ENCODE results near the gene CELA2B. TPM values are rescaled to one million over a fixed set of nuclear protein-coding genes. Genes with fewer than 3 reads are reported as not detected.
"Not testable (repeated sequence)": the region's sequence is repeated elsewhere in the genome, so short reads cannot be mapped to it uniquely, and the experiment has no call there.

CELA2B gene
- total RNA-seq, 1 donor from 2014 or later: not detected

DNA sequence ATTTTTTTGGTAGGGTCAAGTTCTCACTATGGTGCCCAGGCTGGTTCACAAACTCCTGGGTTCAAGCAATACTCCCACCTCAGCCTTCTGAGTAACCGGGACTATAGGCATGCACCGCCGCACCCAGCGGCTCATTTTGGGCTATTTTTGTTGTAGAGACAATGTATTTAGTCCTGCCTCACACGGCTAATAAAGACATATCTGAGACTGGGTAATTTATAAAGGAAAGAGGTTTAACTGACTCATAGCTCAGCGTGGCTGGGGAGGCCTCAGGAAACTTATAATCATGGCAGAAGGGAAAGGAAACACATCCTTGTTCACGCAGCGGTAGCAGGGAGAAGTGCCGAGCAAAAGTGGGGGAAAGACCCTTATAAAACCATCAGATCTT is 15.2 kb upstream of the CELA2B start:
- intact Hi-C loops (cut with DNase I): no loop called here
- H3K4me1 ChIP-seq: peaks cover 19% of the 10 kb centered on the region
- H3K36me3 ChIP-seq: no peaks in the 10 kb centered on the region

DNA sequence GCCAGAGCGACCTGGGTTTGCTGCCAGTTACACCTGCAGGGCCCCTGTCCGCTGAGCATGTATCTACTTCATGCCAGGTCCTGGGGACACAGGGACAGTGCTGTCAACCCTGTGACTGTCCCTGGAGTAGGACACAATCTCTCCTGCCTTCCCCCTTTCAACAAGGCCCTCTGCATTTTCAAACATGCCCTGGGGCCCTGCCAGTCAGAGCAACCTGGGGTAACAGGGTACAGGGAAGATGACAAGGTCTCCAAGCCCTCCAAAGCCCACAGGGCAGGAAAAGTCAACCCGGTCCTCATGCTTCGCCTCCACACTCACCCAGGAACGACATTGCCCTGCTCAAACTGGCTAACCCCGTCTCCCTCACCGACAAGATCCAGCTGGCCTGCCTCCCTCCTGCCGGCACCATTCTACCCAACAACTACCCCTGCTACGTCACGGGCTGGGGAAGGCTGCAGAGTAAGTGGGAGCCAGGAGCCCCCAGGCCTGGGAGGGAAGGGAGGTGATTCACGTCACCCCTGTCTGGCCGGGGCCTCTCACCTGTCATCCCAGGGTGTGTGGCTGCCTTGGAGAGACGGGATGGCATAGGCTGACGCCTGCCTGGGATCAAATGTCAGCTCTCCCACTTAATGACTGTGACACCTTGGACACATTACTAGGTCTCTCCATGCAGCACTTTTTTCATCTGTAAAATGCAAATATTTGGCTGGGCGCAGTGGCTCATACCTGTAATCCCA is 12.7 kb upstream of the CELA2B start:
- H3K9me3 ChIP-seq; DNase-seq; ATAC-seq; H3K27ac ChIP-seq; intact Hi-C loops (cut with DNase I); H3K27me3 ChIP-seq; H3K36me3 ChIP-seq; H3K4me3 ChIP-seq: not testable (repeated sequence)
- peaks cover 19% of the 10 kb centered on the region for H3K4me1 ChIP-seq

More for the DNA sequence above, 15.2 kb upstream of the CELA2B start:
- TF ChIP-seq, protein P1, sequence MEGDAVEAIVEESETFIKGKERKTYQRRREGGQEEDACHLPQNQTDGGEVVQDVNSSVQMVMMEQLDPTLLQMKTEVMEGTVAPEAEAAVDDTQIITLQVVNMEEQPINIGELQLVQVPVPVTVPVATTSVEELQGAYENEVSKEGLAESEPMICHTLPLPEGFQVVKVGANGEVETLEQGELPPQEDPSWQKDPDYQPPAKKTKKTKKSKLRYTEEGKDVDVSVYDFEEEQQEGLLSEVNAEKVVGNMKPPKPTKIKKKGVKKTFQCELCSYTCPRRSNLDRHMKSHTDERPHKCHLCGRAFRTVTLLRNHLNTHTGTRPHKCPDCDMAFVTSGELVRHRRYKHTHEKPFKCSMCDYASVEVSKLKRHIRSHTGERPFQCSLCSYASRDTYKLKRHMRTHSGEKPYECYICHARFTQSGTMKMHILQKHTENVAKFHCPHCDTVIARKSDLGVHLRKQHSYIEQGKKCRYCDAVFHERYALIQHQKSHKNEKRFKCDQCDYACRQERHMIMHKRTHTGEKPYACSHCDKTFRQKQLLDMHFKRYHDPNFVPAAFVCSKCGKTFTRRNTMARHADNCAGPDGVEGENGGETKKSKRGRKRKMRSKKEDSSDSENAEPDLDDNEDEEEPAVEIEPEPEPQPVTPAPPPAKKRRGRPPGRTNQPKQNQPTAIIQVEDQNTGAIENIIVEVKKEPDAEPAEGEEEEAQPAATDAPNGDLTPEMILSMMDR (IDR thresholded peaks at IDR 0.05): no peak
- Histone ChIP-seq H3K9me3 (no peaks in the 10 kb centered on the region), H3K4me3 (no peak overlapping the region), H3K27me3 (no peaks in the 10 kb centered on the region), H3K27ac (no peak overlapping the region)
- ATAC-seq (no peak), DNase-seq (no peak)

DNA sequence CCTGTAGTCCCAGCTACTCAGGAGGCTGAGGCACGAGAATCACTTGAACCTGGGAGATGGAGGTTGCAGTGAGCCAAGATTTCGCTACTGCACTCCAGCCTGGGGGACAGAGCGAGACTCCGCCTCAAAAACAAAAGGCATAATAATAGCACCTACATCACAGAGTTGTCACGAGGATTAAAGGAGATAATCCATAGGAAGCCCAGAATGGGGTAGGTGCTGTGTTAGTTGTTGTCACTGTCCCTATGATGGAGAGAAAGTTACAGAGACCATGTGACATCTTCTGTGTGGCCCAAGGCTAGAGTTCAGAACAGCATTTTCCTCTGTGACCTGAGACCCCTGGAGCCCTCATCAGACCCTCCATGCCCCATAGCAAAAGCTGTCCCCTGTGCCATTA is 12.0 kb upstream of the CELA2B start:
- DNase-seq; H3K27ac ChIP-seq; intact Hi-C loops (cut with DNase I); H3K27me3 ChIP-seq; H3K36me3 ChIP-seq; ATAC-seq; H3K9me3 ChIP-seq; H3K4me3 ChIP-seq: not testable (repeated sequence)
- peaks cover 19% of the 10 kb centered on the region for H3K4me1 ChIP-seq

DNA sequence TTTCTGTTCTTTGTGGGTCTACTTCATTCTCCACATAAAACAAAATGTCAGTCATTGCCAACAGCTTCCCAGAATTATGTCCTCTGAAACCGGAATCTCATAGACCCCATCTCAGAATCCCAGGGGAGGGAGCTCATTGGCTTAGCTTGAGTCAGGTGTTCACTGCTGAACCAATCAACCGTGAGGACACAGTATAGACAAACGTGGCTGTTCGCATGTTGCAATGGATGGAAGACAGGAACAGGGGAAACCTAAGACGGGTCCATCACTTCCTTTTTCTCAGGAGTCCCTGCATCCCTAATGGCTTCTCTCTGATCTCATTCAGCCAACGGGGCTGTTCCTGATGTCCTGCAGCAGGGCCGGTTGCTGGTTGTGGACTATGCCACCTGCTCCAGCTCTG is 10.2 kb upstream of the CELA2B start:
- ATAC-seq: peak; percentile 58
- no peak for DNase-seq

DNA sequence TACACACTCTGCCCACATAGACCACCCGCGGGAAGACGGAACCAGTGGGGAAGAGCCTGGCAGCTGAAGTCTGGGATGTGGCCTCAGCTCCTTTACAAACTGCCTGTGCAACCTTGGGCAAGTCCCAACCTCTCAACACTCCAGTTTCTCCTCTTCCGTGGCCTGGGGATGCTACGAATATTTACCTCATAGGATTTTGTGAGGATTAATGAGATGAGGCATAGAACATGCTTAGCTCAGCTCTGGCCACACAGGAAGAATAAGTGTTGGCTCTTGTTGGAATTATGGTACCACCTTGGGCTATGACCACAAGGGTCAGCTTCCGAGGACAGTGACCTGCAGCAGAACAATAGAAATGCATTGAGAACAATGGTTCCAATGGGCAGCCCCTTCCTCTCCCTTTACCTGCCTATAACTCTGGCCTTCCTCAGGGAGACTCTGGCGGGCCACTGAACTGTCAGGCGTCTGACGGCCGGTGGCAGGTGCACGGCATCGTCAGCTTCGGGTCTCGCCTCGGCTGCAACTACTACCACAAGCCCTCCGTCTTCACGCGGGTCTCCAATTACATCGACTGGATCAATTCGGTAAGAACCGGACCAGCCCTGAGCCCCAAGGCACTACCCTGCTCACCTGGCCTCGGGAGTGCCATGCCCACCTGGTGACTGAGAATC is 8.8 kb upstream of the CELA2B start:
- H3K36me3 ChIP-seq; DNase-seq; H3K27ac ChIP-seq; ATAC-seq; H3K27me3 ChIP-seq; H3K4me3 ChIP-seq; H3K9me3 ChIP-seq; intact Hi-C loops (cut with DNase I): not testable (repeated sequence)
- peaks cover 14% of the 10 kb centered on the region for H3K4me1 ChIP-seq

More for the DNA sequence above, 10.2 kb upstream of the CELA2B start:
- Histone ChIP-seq H3K9me3 (no peaks in the 10 kb centered on the region), H3K27ac (no peak overlapping the region), H3K4me3 (no peak overlapping the region), H3K4me1 (peaks cover 14% of the 10 kb centered on the region), H3K36me3 (no peaks in the 10 kb centered on the region), H3K27me3 (no peaks in the 10 kb centered on the region)
- intact Hi-C loops (cut with DNase I): no loop called here
- TF ChIP-seq, protein P1 (IDR thresholded peaks at IDR 0.05): no peak

DNA sequence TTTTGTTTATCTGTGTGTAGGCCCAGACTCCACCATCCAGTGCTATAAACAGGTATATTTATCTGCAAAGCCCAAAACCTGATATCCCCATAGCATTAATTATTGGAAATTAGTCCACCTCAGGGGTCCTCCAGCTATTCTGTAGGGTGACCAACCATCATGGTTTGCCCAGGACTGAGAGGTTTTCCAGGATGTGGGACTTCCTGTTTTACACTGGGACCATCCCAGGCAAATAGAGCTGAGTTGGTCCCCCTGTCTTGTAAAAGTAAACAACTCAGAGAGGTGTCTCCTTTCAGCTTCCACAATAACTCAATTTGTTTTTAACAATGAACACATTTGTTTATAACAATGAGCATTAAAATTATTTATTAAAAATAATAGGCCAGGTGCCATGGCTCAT is 7.8 kb upstream of the CELA2B start:
- DNase-seq: no peak
- TF ChIP-seq, protein P1 (IDR thresholded peaks at IDR 0.05): no peak
- H3K27me3 ChIP-seq: no peaks in the 10 kb centered on the region
- peaks cover 14% of the 10 kb centered on the region for H3K4me1 ChIP-seq
- H3K4me3 ChIP-seq: no peak overlapping the region
- H3K9me3 ChIP-seq: no peaks in the 10 kb centered on the region
- ATAC-seq: no peak
- intact Hi-C loops (cut with DNase I): no loop called here
- H3K27ac ChIP-seq: no peak overlapping the region
- H3K36me3 ChIP-seq: no peaks in the 10 kb centered on the region

DNA sequence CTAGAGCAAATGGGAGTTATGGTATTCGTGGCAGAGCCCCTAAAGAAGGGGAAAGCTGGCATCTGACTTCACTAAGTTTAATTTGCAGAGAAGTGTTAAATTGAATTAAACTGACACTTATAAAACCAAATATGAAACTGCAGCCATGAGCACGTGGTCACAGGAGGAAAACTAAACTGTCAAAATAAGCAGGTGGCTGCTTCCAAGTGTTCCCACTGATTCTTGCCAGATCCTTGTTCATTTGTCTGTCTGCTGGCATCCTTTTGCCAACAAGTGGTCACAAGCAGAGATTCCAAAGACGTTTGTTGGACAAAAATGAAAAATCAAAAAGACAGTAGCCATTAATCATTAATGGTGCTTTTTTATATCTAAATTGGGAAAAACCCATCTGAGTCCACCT is 6.5 kb upstream of the CELA2B start:
- DNase-seq (no peak), ATAC-seq (no peak)
- Histone ChIP-seq H3K9me3 (no peaks in the 10 kb centered on the region), H3K36me3 (no peaks in the 10 kb centered on the region), H3K27me3 (no peaks in the 10 kb centered on the region), H3K4me3 (no peak overlapping the region), H3K27ac (no peak overlapping the region), H3K4me1 (peaks cover 1% of the 10 kb centered on the region)
- intact Hi-C loops (cut with DNase I): no loop called here
- TF ChIP-seq, protein P1 (IDR thresholded peaks at IDR 0.05): no peak

DNA sequence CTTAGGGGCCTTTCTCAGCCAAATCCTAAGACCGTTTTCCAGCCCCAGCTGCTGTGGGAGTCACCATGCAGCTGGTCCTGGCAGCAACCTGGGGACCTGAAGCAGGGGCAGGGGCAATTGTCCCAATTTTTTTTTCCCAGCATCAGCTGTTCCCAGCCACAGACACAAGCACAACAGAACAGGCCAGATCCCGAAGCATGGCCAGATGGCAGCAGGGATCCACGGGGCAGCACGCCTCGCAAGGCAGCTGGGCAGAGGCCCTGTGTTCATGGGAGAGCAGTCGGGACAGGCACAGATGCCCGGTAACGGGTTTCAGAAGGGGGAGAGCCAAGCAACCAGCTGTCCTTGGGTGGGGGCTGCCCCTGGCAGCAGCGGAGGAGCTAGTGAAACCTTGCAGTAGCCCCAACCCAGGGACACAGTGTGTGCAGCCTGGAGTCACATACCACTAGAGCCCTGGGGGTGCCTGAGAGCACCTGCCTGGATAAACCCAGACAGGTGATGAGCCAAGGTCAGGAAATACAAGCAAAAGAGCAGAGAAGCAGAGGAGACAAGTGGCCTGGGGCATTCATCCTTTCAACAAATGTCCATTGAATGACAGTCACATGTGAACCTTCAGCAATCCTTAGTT is 6.0 kb upstream of the CELA2B start:
- H3K27ac ChIP-seq; ATAC-seq; H3K4me1 ChIP-seq; intact Hi-C loops (cut with DNase I); H3K9me3 ChIP-seq; H3K27me3 ChIP-seq; DNase-seq; H3K36me3 ChIP-seq; H3K4me3 ChIP-seq: not testable (repeated sequence)

DNA sequence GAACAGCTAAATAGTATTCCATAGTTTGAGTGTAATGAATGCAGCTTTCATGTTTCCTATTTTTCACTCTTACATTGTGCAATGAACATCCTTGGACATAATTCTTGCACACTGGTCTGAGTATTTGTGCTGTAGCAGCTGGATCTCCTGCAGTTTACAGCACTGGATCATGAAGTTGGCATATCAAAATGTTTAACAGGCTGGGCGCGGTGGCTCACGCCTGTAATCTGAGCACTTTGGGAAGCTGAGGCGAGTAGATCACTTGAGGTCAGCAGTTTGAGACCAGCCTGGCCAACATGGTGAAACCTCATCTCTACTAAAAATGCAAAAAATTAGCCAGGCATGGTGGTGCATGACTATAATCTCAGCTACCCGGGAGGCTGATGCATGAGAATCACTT is 4.8 kb upstream of the CELA2B start:
- H3K36me3 ChIP-seq, ATAC-seq, DNase-seq: not testable (repeated sequence)

DNA sequence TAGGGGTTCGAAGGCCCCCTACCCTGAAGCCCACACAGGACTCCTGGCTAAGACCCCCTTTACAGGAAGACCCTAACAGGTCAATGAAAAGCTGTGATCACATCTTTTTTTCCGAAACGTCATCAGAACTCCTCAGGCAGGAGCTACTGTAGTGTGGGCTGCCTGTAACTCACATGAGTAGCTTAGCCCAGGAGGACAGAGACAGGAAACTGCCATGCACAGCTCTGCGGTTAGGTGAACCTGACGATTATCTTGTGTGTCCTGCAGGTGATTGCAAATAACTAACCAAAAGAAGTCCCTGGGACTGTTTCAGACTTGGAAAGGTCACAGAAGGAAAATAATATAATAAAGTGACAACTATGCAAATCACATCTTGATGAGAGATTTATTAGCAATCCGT is 4.2 kb upstream of the CELA2B start:
- H3K27ac ChIP-seq; intact Hi-C loops (cut with DNase I); H3K4me1 ChIP-seq; H3K36me3 ChIP-seq; H3K27me3 ChIP-seq; H3K9me3 ChIP-seq; H3K4me3 ChIP-seq; DNase-seq; ATAC-seq: not testable (repeated sequence)

More for the DNA sequence above, 4.8 kb upstream of the CELA2B start:
- H3K4me1 ChIP-seq; H3K4me3 ChIP-seq; H3K9me3 ChIP-seq; intact Hi-C loops (cut with DNase I); H3K27me3 ChIP-seq; H3K27ac ChIP-seq: not testable (repeated sequence)
